ENCODE results near the gene SLIT3. TPM values are rescaled to one million over a fixed set of nuclear protein-coding genes. Genes with fewer than 3 reads are reported as not detected.

SLIT3 gene
- total and polyA plus RNA-seq, 9 of the 15 experiments (the other 6 are each of a cell fraction or from before 2014, with no cell fraction given): 0.01 to 0.04 TPM; not detected in 7

- TF ChIP-seq AFF1 (IDR thresholded peaks at IDR 0.05; ENCODE audit: low read depth in 1 of 2, partially characterized antibody in 2 of 2) (no peak), HNRNPUL1 (IDR thresholded peaks at IDR 0.05; ENCODE audit: low read length) (no peak), ATF6 (CRISPR knock-in tag; IDR thresholded peaks at IDR 0.05) (no peak), RHOXF2B (CRISPR knock-in tag; conservative IDR thresholded peaks at IDR 0.05) (no peak), POLR3G (IDR thresholded peaks at IDR 0.05; ENCODE audit: extremely low read depth, insufficient read length, insufficient replicate concordance) (no peak), ZC3H11A (IDR thresholded peaks at IDR 0.05; ENCODE audit: low read depth, low read length) (no peak)
These were observed 215.3 kb downstream of the SLIT3 start (continued) for GRCh38 chr5:169085636-169086035.
